ENCODE measurements around the gene ZNF221.

Gene ZNF221

DNA sequence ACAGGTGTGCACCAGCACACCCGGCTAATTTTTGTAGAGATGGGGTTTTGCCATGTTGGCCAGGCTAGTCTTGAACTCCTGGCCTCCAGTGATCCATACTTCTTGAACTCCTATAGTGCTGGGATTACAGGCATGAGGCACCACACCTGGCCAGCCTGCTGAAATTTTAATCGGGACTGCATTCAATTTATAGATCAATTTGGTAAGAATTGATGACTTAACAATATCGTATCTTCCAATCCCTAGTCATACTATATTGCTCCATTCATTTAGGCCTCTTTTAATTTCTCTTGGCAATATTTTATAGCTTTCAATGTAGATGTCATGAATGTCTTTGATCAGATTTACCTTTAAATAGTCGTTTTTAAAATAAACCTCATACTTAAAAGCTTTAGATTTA lies 10.3 kb upstream of the ZNF221 start:
- TF ChIP-seq REST (IDR thresholded peaks at IDR 0.05; ENCODE audit: insufficient read depth in 1 of 2, low read depth in 2 of 2, low read length in 2 of 2), result no peak
- no peak for TF ChIP-seq POLR2AphosphoS5 (IDR thresholded peaks at IDR 0.05; ENCODE audit: low read depth, low read length)
- no peak for TF ChIP-seq SIN3A (IDR thresholded peaks at IDR 0.05; ENCODE audit: borderline replicate concordance, insufficient read depth, low read length)

GRCh38 chr19:43941209-43941608 lies 9.8 kb upstream of the ZNF221 start:
- no peak for TF ChIP-seq TAF1 (IDR thresholded peaks at IDR 0.05; ENCODE audit: borderline replicate concordance, insufficient read depth, low read length)
- no peak for TF ChIP-seq FOXP2 (optimal IDR thresholded peaks at IDR 0.05; ENCODE audit: borderline replicate concordance, extremely low read depth, extremely low read length, insufficient read depth)
- no peak for TF ChIP-seq POLR2AphosphoS5 (IDR thresholded peaks at IDR 0.05; ENCODE audit: low read depth, low read length)
- TF ChIP-seq SIN3A (IDR thresholded peaks at IDR 0.05; ENCODE audit: borderline replicate concordance, insufficient read depth, low read length), result no peak
- TF ChIP-seq REST (IDR thresholded peaks at IDR 0.05; ENCODE audit: insufficient read depth in 1 of 2, low read depth in 2 of 2, low read length in 2 of 2), result no peak

DNA sequence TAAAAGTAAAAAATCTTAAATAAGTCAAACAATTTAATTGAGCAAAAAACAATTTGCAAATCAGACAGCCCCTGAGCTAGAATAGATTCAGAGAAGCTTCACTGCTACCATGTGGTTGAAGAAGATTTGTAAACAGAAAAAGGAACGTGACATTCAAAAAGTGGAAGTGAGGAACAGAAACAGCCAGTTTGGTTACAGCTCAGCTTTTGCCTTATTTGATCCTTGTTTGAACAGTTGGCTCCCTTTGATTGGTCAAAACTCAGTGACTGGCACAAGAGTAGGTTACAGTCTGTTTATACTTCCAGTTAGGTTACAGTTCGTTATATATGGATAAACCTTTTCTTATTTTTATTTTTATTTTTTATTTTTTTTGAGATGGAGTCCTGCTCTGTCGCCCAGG lies 5.8 kb downstream of the ZNF221 start:
- TF ChIP-seq REST (IDR thresholded peaks at IDR 0.05; ENCODE audit: insufficient read depth in 1 of 2, low read depth in 2 of 2, low read length in 2 of 2), result no peak
- no peak for TF ChIP-seq POLR2AphosphoS5 (IDR thresholded peaks at IDR 0.05; ENCODE audit: low read depth, low read length)
- no peak for TF ChIP-seq SIN3A (IDR thresholded peaks at IDR 0.05; ENCODE audit: borderline replicate concordance, insufficient read depth, low read length)
- TF ChIP-seq FOXP2 (optimal IDR thresholded peaks at IDR 0.05; ENCODE audit: borderline replicate concordance, extremely low read depth, extremely low read length, insufficient read depth), result no peak
- no peak for TF ChIP-seq TAF1 (IDR thresholded peaks at IDR 0.05; ENCODE audit: borderline replicate concordance, insufficient read depth, low read length)

DNA sequence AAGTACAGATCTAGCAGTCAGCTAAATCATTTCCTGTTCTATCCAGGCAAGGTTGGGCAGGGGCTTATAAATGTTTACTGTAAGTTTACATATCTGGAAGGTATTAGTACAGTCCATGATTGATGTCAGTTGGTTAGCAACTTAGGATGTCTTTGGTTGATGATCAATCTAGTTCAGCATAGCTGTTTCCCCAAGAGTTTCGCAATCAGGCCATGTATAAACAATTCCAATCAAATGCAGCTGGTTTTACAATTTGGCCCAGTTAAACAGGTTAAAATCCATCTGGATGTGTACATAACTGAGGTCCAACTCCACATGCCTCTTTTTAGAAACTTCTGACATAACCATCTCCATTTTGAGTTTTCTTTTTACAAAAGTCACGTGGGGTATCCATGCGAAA lies 6.9 kb downstream of the ZNF221 start:
- TF ChIP-seq TAF1 (IDR thresholded peaks at IDR 0.05; ENCODE audit: borderline replicate concordance, insufficient read depth, low read length), result no peak
- no peak for TF ChIP-seq SIN3A (IDR thresholded peaks at IDR 0.05; ENCODE audit: borderline replicate concordance, insufficient read depth, low read length)
- no peak for TF ChIP-seq FOXP2 (optimal IDR thresholded peaks at IDR 0.05; ENCODE audit: borderline replicate concordance, extremely low read depth, extremely low read length, insufficient read depth)
- TF ChIP-seq REST (IDR thresholded peaks at IDR 0.05; ENCODE audit: insufficient read depth in 1 of 2, low read depth in 2 of 2, low read length in 2 of 2), result no peak
- no peak for TF ChIP-seq POLR2AphosphoS5 (IDR thresholded peaks at IDR 0.05; ENCODE audit: low read depth, low read length)

DNA sequence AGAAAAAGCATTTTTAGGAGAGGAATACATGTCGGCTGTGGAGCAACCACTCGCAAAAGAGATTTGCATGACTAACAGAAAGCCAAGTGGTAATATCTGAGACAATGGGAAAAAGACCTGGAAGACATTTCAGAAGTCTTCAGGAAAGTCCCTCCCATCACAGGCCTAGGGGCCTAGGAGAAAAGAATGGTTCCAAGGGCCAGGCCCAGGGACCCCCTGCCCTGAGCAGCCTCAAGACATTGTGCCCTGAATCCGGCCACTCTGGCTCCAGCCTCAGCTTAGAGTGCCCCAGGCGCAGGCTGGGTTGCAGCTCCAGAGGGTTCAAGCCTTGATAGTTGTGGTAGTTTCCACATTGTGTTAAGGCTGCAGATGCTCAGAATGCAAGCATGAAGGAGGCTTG lies 9.4 kb downstream of the ZNF221 start:
- TF ChIP-seq SIN3A (IDR thresholded peaks at IDR 0.05; ENCODE audit: borderline replicate concordance, insufficient read depth, low read length), result no peak
- no peak for TF ChIP-seq POLR2AphosphoS5 (IDR thresholded peaks at IDR 0.05; ENCODE audit: low read depth, low read length)
- TF ChIP-seq FOXP2 (optimal IDR thresholded peaks at IDR 0.05; ENCODE audit: borderline replicate concordance, extremely low read depth, extremely low read length, insufficient read depth), result no peak
